ENCODE data around the gene MAN1A2.
A peak's percentile ranks its signal among the peaks of the same experiment; 100 is the strongest.

Gene MAN1A2

DNA sequence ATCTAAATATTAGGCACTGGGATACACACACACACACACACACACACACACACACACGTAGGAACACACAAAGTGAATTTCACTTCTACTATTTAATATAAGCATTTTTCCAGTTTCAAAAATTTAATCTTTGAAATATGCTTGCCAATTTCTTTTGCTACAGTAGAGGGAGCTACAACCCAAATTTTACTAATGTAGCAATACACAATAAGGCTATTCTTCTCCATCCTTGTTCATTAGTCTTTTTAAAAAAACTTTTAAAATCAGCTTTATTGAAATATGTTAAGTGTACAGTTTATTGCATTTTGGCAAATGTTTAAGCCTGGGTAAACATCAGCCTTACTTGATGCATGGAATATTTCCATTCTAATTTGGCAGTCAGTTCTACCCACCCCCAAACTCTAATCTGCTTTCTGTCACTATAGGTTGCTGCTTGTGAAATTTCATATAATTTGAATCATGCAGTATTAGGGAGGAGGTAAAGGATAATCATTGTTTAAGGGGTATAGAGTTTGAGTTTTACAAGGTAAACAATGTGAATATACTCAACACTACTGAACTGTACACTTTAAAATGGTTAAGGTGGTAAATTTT, 145.6 kb downstream of the MAN1A2 start:
- TF ChIP-seq, protein P1, sequence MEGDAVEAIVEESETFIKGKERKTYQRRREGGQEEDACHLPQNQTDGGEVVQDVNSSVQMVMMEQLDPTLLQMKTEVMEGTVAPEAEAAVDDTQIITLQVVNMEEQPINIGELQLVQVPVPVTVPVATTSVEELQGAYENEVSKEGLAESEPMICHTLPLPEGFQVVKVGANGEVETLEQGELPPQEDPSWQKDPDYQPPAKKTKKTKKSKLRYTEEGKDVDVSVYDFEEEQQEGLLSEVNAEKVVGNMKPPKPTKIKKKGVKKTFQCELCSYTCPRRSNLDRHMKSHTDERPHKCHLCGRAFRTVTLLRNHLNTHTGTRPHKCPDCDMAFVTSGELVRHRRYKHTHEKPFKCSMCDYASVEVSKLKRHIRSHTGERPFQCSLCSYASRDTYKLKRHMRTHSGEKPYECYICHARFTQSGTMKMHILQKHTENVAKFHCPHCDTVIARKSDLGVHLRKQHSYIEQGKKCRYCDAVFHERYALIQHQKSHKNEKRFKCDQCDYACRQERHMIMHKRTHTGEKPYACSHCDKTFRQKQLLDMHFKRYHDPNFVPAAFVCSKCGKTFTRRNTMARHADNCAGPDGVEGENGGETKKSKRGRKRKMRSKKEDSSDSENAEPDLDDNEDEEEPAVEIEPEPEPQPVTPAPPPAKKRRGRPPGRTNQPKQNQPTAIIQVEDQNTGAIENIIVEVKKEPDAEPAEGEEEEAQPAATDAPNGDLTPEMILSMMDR (IDR thresholded peaks at IDR 0.05; ENCODE audit: extremely low read depth, insufficient read depth, missing control alignments), result peak; percentile 51
- DNase-seq (ENCODE audit: low spot score), result no peak
- in situ Hi-C loops (cut with MboI; ENCODE audit: low pct_unique_long_range_greater_than_20kb, low sequenced_read_pairs, unreplicated experiment), result loop anchor here (25.0 kb wide), 1 partner anchor 374 kb away; no protein-coding TSS in a partner anchor

DNA sequence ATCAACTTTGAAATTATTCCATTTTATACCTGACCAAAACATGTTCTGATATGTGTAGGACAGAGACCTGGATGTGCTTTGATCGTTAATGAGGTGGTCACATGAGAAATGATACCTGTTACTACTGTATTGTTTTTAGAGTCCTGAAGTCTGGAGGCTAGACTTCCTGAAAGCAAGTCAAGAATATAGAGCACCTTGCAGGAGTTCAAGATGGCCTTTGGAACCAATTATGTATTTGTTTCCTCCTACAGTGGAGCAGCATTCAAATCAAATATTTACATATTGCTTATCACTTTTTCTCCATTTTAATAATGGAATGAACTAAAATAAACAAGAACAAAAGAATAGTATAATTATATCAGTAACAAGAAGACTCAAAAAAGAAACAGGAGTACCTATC, 155.9 kb downstream of the MAN1A2 start:
- DNase-seq (ENCODE audit: low spot score), result no peak
- TF ChIP-seq, protein P1 (IDR thresholded peaks at IDR 0.05; ENCODE audit: extremely low read depth, insufficient read depth, missing control alignments), result no peak
- in situ Hi-C loops (cut with MboI; ENCODE audit: low pct_unique_long_range_greater_than_20kb, low sequenced_read_pairs, unreplicated experiment), result loop anchor here (25.0 kb wide), 1 partner anchor 364 kb away; no protein-coding TSS in a partner anchor

DNA sequence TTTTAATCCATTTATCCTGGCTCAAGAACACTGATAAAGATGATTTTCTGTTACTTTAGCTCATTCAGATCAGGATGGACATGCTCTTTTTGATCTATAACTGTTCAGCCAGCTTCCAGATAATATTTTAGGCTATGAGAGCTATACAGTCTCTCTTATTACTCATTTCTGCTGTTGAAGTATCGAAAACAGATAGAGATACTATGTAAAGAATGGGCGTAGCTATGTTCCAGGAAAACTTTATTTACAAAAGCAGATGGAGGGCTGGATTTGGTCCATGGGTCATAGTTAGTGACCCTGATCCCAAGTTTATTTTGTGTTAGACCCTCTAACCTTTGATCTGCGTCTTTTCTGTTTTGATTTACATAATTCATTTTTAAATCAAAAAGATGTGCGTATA, 159.8 kb downstream of the MAN1A2 start:
- TF ChIP-seq, protein P1 (IDR thresholded peaks at IDR 0.05; ENCODE audit: extremely low read depth, insufficient read depth, missing control alignments), result no peak
- no peak for DNase-seq (ENCODE audit: low spot score)
- in situ Hi-C loops (cut with MboI; ENCODE audit: low pct_unique_long_range_greater_than_20kb, low sequenced_read_pairs, unreplicated experiment), result no loop called here

DNA sequence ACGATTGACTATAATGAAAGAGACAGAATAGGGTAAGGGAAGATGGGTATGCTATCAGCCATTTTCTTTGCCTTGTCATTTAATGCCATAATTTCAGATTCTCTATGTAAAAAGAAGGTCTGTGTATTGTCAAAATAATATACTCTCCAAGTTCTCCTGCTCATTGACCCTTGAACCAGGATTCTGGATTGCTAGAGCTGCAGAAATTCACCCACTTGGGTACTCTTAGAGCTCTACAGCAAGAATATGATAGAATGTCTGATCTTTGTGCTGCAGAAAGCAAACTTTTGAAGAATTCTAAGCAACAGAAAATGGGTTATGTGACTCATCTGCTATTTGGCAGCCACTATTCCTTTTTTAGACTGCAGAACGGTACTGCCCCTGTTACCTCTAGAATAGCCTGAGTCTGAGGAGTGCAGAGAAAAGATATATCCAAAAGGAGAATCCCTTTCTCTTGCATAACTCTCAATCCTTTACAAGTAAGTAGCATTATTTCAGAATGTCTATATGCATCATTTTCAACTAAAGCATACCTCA, 160.4 kb downstream of the MAN1A2 start:
- in situ Hi-C loops (cut with MboI; ENCODE audit: low pct_unique_long_range_greater_than_20kb, low sequenced_read_pairs, unreplicated experiment), result no loop called here
- TF ChIP-seq, protein P1 (IDR thresholded peaks at IDR 0.05; ENCODE audit: extremely low read depth, insufficient read depth, missing control alignments), result no peak
- no peak for DNase-seq (ENCODE audit: low spot score)

DNA sequence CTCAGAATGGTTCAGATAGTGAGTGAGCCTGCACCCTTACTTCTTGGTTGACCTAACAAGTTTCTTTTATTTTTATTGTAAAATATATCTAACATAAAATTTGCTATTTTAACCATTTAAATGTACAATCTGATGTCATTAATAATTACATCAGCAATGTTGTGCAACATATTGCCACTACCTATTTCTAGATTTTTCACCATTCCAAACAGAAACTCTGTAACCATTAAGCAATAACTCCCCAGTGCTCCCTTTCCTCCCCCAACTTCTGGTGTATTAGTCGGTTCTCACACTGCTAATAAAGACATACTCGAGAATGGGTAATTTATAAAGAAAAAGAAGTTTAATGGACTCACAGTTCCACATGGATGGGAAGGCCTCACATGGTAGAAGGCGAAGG, 162.4 kb downstream of the MAN1A2 start:
- no peak for DNase-seq (ENCODE audit: low spot score)
- in situ Hi-C loops (cut with MboI; ENCODE audit: low pct_unique_long_range_greater_than_20kb, low sequenced_read_pairs, unreplicated experiment), result loop anchor here (10.0 kb wide), 1 partner anchor 215 kb away; no protein-coding TSS in a partner anchor
- TF ChIP-seq, protein P1 (IDR thresholded peaks at IDR 0.05; ENCODE audit: extremely low read depth, insufficient read depth, missing control alignments), result no peak

DNA sequence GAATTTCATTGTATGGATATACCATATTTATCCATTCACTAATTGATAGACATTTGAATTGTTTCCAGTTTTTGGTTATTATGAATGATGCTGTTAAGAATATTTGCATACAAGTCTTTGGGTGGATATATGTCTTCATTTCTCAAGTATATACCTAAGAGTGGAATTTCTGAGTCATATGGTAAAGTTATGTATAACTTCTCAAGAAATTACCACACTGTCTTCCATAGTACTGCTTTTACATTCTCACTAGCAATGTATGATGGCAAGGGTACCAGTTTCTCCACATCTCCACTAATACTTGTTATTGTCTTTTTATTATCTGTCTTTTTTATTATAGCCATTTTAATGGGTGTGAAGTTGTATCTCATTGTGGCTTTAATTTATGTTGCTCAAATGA, 164.0 kb downstream of the MAN1A2 start:
- no peak for DNase-seq (ENCODE audit: low spot score)
- in situ Hi-C loops (cut with MboI; ENCODE audit: low pct_unique_long_range_greater_than_20kb, low sequenced_read_pairs, unreplicated experiment), result loop anchor here (10.0 kb wide), 1 partner anchor 214 kb away; no protein-coding TSS in a partner anchor
- TF ChIP-seq, protein P1 (IDR thresholded peaks at IDR 0.05; ENCODE audit: extremely low read depth, insufficient read depth, missing control alignments), result no peak
